ENCODE data around the gene HDAC4.

HDAC4 gene

GRCh38 chr2:239236043-239236807, 164.6 kb downstream of the HDAC4 start:
- Histone ChIP-seq H3K9ac (ENCODE audit: low read depth, low read length) (no peak overlapping the region), H3K4me1 (ENCODE audit: insufficient read depth, low read length) (no peaks in the 10 kb centered on the region), H3K27ac (ENCODE audit: low read depth, low read length) (no peak overlapping the region), H3K9me3 (ENCODE audit: insufficient read depth, low read depth, low read length) (no peaks in the 10 kb centered on the region), H3K36me3 (ENCODE audit: insufficient read depth, low read length) (no peaks in the 10 kb centered on the region), H3K27me3 (ENCODE audit: insufficient read depth, low read length) (no peaks in the 10 kb centered on the region), H3K4me3 (ENCODE audit: low read length) (no peak overlapping the region)
- WGBS = 95% methylated on average over 20 of the region's 20 CpGs

- Histone ChIP-seq H3K9me3 (ENCODE audit: insufficient read depth, low read depth, low read length) (no peaks in the 10 kb centered on the region), H3K9ac (ENCODE audit: low read depth, low read length) (no peak overlapping the region), H3K27ac (ENCODE audit: low read depth, low read length) (no peak overlapping the region), H3K4me1 (ENCODE audit: insufficient read depth, low read length) (no peaks in the 10 kb centered on the region), H3K36me3 (ENCODE audit: insufficient read depth, low read length) (no peaks in the 10 kb centered on the region), H3K4me3 (ENCODE audit: low read length) (no peak overlapping the region), H3K27me3 (ENCODE audit: insufficient read depth, low read length) (no peaks in the 10 kb centered on the region)
- WGBS = 94% methylated on average over 11 of the region's 11 CpGs
Measured at GRCh38 chr2:239235311-239235710, 165.5 kb downstream of the HDAC4 start.

GRCh38 chr2:239234191-239235175, 166.3 kb downstream of the HDAC4 start:
- Histone ChIP-seq H3K27me3 (ENCODE audit: insufficient read depth, low read length) (no peaks in the 10 kb centered on the region), H3K4me3 (ENCODE audit: low read length) (no peak overlapping the region), H3K9me3 (ENCODE audit: insufficient read depth, low read depth, low read length) (no peaks in the 10 kb centered on the region), H3K27ac (ENCODE audit: low read depth, low read length) (no peak overlapping the region), H3K9ac (ENCODE audit: low read depth, low read length) (no peak overlapping the region), H3K36me3 (ENCODE audit: insufficient read depth, low read length) (no peaks in the 10 kb centered on the region), H3K4me1 (ENCODE audit: insufficient read depth, low read length) (0 out of 2 replicates have a peak, but pooled peaks cover 5% of the 10 kb centered on the region)
- WGBS = 91% methylated on average over 21 of the region's 22 CpGs

GRCh38 chr2:239233576-239233975, 167.2 kb downstream of the HDAC4 start:
- Histone ChIP-seq H3K4me1 (ENCODE audit: insufficient read depth, low read length) (0 out of 2 replicates have a peak, but pooled peaks cover 5% of the 10 kb centered on the region), H3K36me3 (ENCODE audit: insufficient read depth, low read length) (no peaks in the 10 kb centered on the region), H3K27me3 (ENCODE audit: insufficient read depth, low read length) (no peaks in the 10 kb centered on the region), H3K27ac (ENCODE audit: low read depth, low read length) (no peak overlapping the region), H3K4me3 (ENCODE audit: low read length) (no peak overlapping the region), H3K9ac (ENCODE audit: low read depth, low read length) (no peak overlapping the region), H3K9me3 (ENCODE audit: insufficient read depth, low read depth, low read length) (no peaks in the 10 kb centered on the region)
- 97% methylated on average over 5 of the region's 6 CpGs for WGBS

- H3K36me3 ChIP-seq (ENCODE audit: insufficient read depth, low read length) = no peaks in the 10 kb centered on the region
- no peak overlapping the region for H3K9ac ChIP-seq (ENCODE audit: low read depth, low read length)
- 0 out of 2 replicates have a peak, but pooled peaks cover 5% of the 10 kb centered on the region for H3K4me1 ChIP-seq (ENCODE audit: insufficient read depth, low read length)
- no peak overlapping the region for H3K27ac ChIP-seq (ENCODE audit: low read depth, low read length)
- H3K9me3 ChIP-seq (ENCODE audit: insufficient read depth, low read depth, low read length) = no peaks in the 10 kb centered on the region
- H3K27me3 ChIP-seq (ENCODE audit: insufficient read depth, low read length) = no peaks in the 10 kb centered on the region
- WGBS = 97% methylated on average over 6 of the region's 6 CpGs
- H3K4me3 ChIP-seq (ENCODE audit: low read length) = no peak overlapping the region
Measured at GRCh38 chr2:239232195-239232578, 168.6 kb downstream of the HDAC4 start.

- no peak overlapping the region for H3K9ac ChIP-seq (ENCODE audit: low read depth, low read length)
- H3K36me3 ChIP-seq (ENCODE audit: insufficient read depth, low read length) = no peaks in the 10 kb centered on the region
- H3K27me3 ChIP-seq (ENCODE audit: insufficient read depth, low read length) = no peaks in the 10 kb centered on the region
- H3K4me1 ChIP-seq (ENCODE audit: insufficient read depth, low read length) = 0 out of 2 replicates have a peak, but pooled peaks cover 5% of the 10 kb centered on the region
- no peak overlapping the region for H3K4me3 ChIP-seq (ENCODE audit: low read length)
- no peaks in the 10 kb centered on the region for H3K9me3 ChIP-seq (ENCODE audit: insufficient read depth, low read depth, low read length)
- no peak overlapping the region for H3K27ac ChIP-seq (ENCODE audit: low read depth, low read length)
- 93% methylated on average over 39 of the region's 46 CpGs for WGBS
Measured at GRCh38 chr2:239231231-239232194, 169.3 kb downstream of the HDAC4 start.

- H3K36me3 ChIP-seq (ENCODE audit: insufficient read depth, low read length) = no peaks in the 10 kb centered on the region
- H3K9ac ChIP-seq (ENCODE audit: low read depth, low read length) = no peak overlapping the region
- H3K27ac ChIP-seq (ENCODE audit: low read depth, low read length) = no peak overlapping the region
- 92% methylated on average over 26 of the region's 26 CpGs for WGBS
- H3K9me3 ChIP-seq (ENCODE audit: insufficient read depth, low read depth, low read length) = no peaks in the 10 kb centered on the region
- peaks cover 14% of the 10 kb centered on the region; the same call in 1 of the 2 replicates for H3K4me1 ChIP-seq (ENCODE audit: insufficient read depth, low read length)
- H3K27me3 ChIP-seq (ENCODE audit: insufficient read depth, low read length) = no peaks in the 10 kb centered on the region
- H3K4me3 ChIP-seq (ENCODE audit: low read length) = no peak overlapping the region
Measured at GRCh38 chr2:239230318-239231052, 170.3 kb downstream of the HDAC4 start.

- Histone ChIP-seq H3K27me3 (ENCODE audit: insufficient read depth, low read length) (no peaks in the 10 kb centered on the region), H3K4me1 (ENCODE audit: insufficient read depth, low read length) (peaks cover 22% of the 10 kb centered on the region; the same call in 1 of the 2 replicates), H3K27ac (ENCODE audit: low read depth, low read length) (no peak overlapping the region), H3K9ac (ENCODE audit: low read depth, low read length) (no peak overlapping the region), H3K36me3 (ENCODE audit: insufficient read depth, low read length) (no peaks in the 10 kb centered on the region), H3K4me3 (ENCODE audit: low read length) (no peak overlapping the region), H3K9me3 (ENCODE audit: insufficient read depth, low read depth, low read length) (no peaks in the 10 kb centered on the region)
- WGBS = 91% methylated on average over 11 of the region's 11 CpGs
Measured at GRCh38 chr2:239229545-239230279, 171.1 kb downstream of the HDAC4 start.

- WGBS = 94% methylated on average over 14 of the region's 14 CpGs
- H3K4me1 ChIP-seq (ENCODE audit: insufficient read depth, low read length) = peaks cover 26% of the 10 kb centered on the region; the same call in 1 of the 2 replicates
- no peaks in the 10 kb centered on the region for H3K36me3 ChIP-seq (ENCODE audit: insufficient read depth, low read length)
- no peak overlapping the region for H3K4me3 ChIP-seq (ENCODE audit: low read length)
- H3K27ac ChIP-seq (ENCODE audit: low read depth, low read length) = no peak overlapping the region
- H3K27me3 ChIP-seq (ENCODE audit: insufficient read depth, low read length) = no peaks in the 10 kb centered on the region
- no peak overlapping the region for H3K9ac ChIP-seq (ENCODE audit: low read depth, low read length)
- H3K9me3 ChIP-seq (ENCODE audit: insufficient read depth, low read depth, low read length) = no peaks in the 10 kb centered on the region
Measured at GRCh38 chr2:239227661-239228371, 173.0 kb downstream of the HDAC4 start.
